IPS-18c (cell line): ENCODE data around the gene RAB9A.

Experiments
- H3K4me3 ChIP-seq: 2 replicates; pipeline ENCODE4 v1.7.0; 2013; ENCODE audit warnings: low read depth, mild to moderate bottlenecking, low read length, moderate library complexity; ENCODE audit not compliant: insufficient read depth
- H3K9me3 ChIP-seq: one replicate; pipeline ENCODE4 v1.6.1; 2013; ENCODE audit warnings: mild to moderate bottlenecking, low read length, moderate library complexity; ENCODE audit not compliant: control insufficient read depth, insufficient read depth

RAB9A gene

DNA sequence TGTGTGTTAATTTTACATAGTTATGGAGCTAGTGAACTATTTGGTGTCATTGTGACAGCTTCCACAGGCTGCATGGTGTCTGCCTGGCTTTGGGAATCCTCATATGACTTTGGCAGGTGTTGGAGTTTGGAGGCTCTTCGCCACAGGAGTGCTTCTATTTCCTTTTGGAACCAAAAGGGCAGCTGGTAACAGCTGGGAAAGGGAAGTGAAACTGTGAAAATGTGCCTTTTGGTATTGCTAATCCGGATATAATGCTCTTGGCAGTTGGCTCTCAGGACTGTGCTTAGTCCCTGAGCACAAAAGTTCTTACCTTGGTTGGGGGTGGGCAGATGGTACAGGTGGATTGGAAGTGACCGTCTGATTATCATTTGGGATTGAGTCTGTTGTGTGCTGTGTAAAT lies 63.7 kb downstream of the RAB9A start:
- no peak overlapping the region for H3K4me3 ChIP-seq

DNA sequence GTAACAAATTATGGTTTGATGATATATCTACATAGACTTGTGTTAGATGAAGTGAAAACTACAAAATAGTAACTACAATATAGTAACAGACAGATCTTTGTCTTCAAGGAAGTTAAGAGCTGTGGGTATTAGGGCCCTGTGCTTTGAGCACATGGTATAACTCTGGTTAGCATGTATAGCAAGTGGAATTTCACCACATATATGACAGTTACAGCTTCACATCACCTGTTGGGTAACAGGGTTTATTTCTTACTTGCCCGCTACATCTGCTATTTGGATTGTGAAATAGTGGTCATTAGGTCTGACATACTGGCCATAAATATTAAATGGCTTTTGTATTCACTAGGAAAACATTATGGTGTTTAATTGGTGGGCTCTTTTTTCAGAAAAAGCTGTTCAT lies 65.8 kb downstream of the RAB9A start:
- Histone ChIP-seq H3K4me3 (no peak overlapping the region), H3K9me3 (no peaks in the 10 kb centered on the region)

More for the DNA sequence above, 63.7 kb downstream of the RAB9A start:
- no peaks in the 10 kb centered on the region for H3K9me3 ChIP-seq

- no peak overlapping the region for H3K4me3 ChIP-seq
Observed at GRCh38 chrX:13755254-13755653, 66.3 kb downstream of the RAB9A start.

GRCh38 chrX:13756381-13756780 lies 67.5 kb downstream of the RAB9A start:
- no peak overlapping the region for H3K4me3 ChIP-seq
- no peaks in the 10 kb centered on the region for H3K9me3 ChIP-seq

More at GRCh38 chrX:13755254-13755653, 66.3 kb downstream of the RAB9A start:
- no peaks in the 10 kb centered on the region for H3K9me3 ChIP-seq

GRCh38 chrX:13759152-13759718 lies 70.3 kb downstream of the RAB9A start:
- H3K4me3 ChIP-seq, result no peak overlapping the region
- no peaks in the 10 kb centered on the region for H3K9me3 ChIP-seq
